Measurements from ENCODE around the gene UNC5C. TPM values are rescaled to one million over a fixed set of nuclear protein-coding genes. Genes with fewer than 3 reads are reported as not detected.

The UNC5C gene
- total RNA-seq, 1 donor from 2014 or later = not detected

GRCh38 chr4:95197353-95197752, 351.4 kb downstream of the UNC5C start:
- no peaks in the 10 kb centered on the region for H3K36me3 ChIP-seq (ENCODE audit: control insufficient read depth, insufficient read depth, low read length)
- H3K27me3 ChIP-seq (ENCODE audit: control insufficient read depth, insufficient read depth, low read length) = peaks cover 1% of the 10 kb centered on the region
- no peak overlapping the region for H3K4me3 ChIP-seq (ENCODE audit: low read depth, low read length)
- no peak for TF ChIP-seq CTCF (IDR thresholded peaks at IDR 0.05; ENCODE audit: insufficient read depth, low read length, severe bottlenecking)
- FAIRE-seq = no peak
- no peak for DNase-seq (ENCODE audit: low read depth)

- Histone ChIP-seq H3K36me3 (ENCODE audit: control insufficient read depth, insufficient read depth, low read length) (no peaks in the 10 kb centered on the region), H3K4me3 (ENCODE audit: low read depth, low read length) (no peak overlapping the region), H3K27me3 (ENCODE audit: control insufficient read depth, insufficient read depth, low read length) (peaks cover 1% of the 10 kb centered on the region)
- FAIRE-seq (no peak), DNase-seq (ENCODE audit: low read depth) (no peak)
- TF ChIP-seq CTCF (IDR thresholded peaks at IDR 0.05; ENCODE audit: insufficient read depth, low read length, severe bottlenecking) = no peak
Measured at GRCh38 chr4:95193391-95194224, 355.2 kb downstream of the UNC5C start.

- no peak for TF ChIP-seq CTCF (IDR thresholded peaks at IDR 0.05; ENCODE audit: insufficient read depth, low read length, severe bottlenecking)
- no peak for FAIRE-seq
Measured at GRCh38 chr4:95191537-95191936, 357.2 kb downstream of the UNC5C start.

GRCh38 chr4:95190751-95191436, 357.9 kb downstream of the UNC5C start:
- FAIRE-seq (no peak), DNase-seq (ENCODE audit: low read depth) (peak; percentile 3)
- no peak for TF ChIP-seq CTCF (IDR thresholded peaks at IDR 0.05; ENCODE audit: insufficient read depth, low read length, severe bottlenecking)
- Histone ChIP-seq H3K4me3 (ENCODE audit: low read depth, low read length) (no peak overlapping the region), H3K27me3 (ENCODE audit: control insufficient read depth, insufficient read depth, low read length) (peaks cover 1% of the 10 kb centered on the region), H3K36me3 (ENCODE audit: control insufficient read depth, insufficient read depth, low read length) (no peaks in the 10 kb centered on the region)

More at GRCh38 chr4:95191537-95191936, 357.2 kb downstream of the UNC5C start:
- DNase-seq (ENCODE audit: low read depth) = no peak
- H3K27me3 ChIP-seq (ENCODE audit: control insufficient read depth, insufficient read depth, low read length) = peaks cover 1% of the 10 kb centered on the region
- H3K36me3 ChIP-seq (ENCODE audit: control insufficient read depth, insufficient read depth, low read length) = no peaks in the 10 kb centered on the region
- H3K4me3 ChIP-seq (ENCODE audit: low read depth, low read length) = no peak overlapping the region

- Histone ChIP-seq H3K4me3 (ENCODE audit: low read depth, low read length) (no peak overlapping the region), H3K36me3 (ENCODE audit: control insufficient read depth, insufficient read depth, low read length) (no peaks in the 10 kb centered on the region), H3K27me3 (ENCODE audit: control insufficient read depth, insufficient read depth, low read length) (no peaks in the 10 kb centered on the region)
- FAIRE-seq (no peak), DNase-seq (ENCODE audit: low read depth) (no peak)
- TF ChIP-seq CTCF (IDR thresholded peaks at IDR 0.05; ENCODE audit: insufficient read depth, low read length, severe bottlenecking) = no peak
Measured at GRCh38 chr4:95188701-95189370, 359.9 kb downstream of the UNC5C start.

Measured in bronchial epithelial cell (primary cell).